ENCODE results near the gene HSPA12B. TPM values are rescaled to one million over a fixed set of nuclear protein-coding genes. Genes with fewer than 3 reads are reported as not detected.
A peak's percentile ranks its signal among the peaks of the same experiment; 100 is the strongest.

Gene HSPA12B
- total and polyA plus RNA-seq, 2 donors from 2014 or later, result 8.7 to 18.9 TPM

- no peaks in the 10 kb centered on the region for H3K27me3 ChIP-seq (ENCODE audit: control insufficient read depth, insufficient read depth, low read length)
- FAIRE-seq (no peak), DNase-seq (peak in 1 of 5 donors; percentile 61)
- H3K9ac ChIP-seq (ENCODE audit: low read length in 3 of 3), result peak overlapping the region in 1 of 3 donors; percentile 19
- no peaks in the 10 kb centered on the region for H3K9me3 ChIP-seq (ENCODE audit: control insufficient read depth in 2 of 3, insufficient read depth in 1 of 3, low read length in 3 of 3)
- peak overlapping the region; percentile 24 to 46 (median 41) for H3K4me3 ChIP-seq (ENCODE audit: low read length in 3 of 3)
- TF ChIP-seq CTCF (IDR thresholded peaks at IDR 0.05; ENCODE audit: borderline replicate concordance, extremely low read depth, insufficient read depth), result no peak
- no peaks in the 10 kb centered on the region for H3K36me3 ChIP-seq (ENCODE audit: control insufficient read depth in 2 of 3, insufficient read depth in 3 of 3, low read length in 3 of 3)
- H3K4me1 ChIP-seq (ENCODE audit: control insufficient read depth in 2 of 3, insufficient read depth in 2 of 3, low read depth in 1 of 3, low read length in 3 of 3), result peaks cover 0 to 5% (median 2%) of the 10 kb centered on the region in 3 donors
- peak overlapping the region; percentile 43 to 65 for H3K27ac ChIP-seq (ENCODE audit: low read depth in 2 of 2, low read length in 2 of 2)
- intact Hi-C loops (cut with DNase I), result no loop called here
Measured at GRCh38 chr20:3733119-3733995, 872 bp downstream of the HSPA12B start.

- Histone ChIP-seq H3K9me3 (ENCODE audit: control insufficient read depth in 2 of 3, insufficient read depth in 1 of 3, low read length in 3 of 3) (no peaks in the 10 kb centered on the region), H3K27ac (ENCODE audit: low read depth in 2 of 2, low read length in 2 of 2) (no peak overlapping the region)
- FAIRE-seq, result no peak
Measured at GRCh38 chr20:3734111-3734843, 1.8 kb downstream of the HSPA12B start.

GRCh38 chr20:3735768-3736167 lies 3.3 kb downstream of the HSPA12B start:
- Histone ChIP-seq H3K36me3 (ENCODE audit: control insufficient read depth in 2 of 3, insufficient read depth in 3 of 3, low read length in 3 of 3) (no peaks in the 10 kb centered on the region), H3K4me3 (ENCODE audit: low read length in 3 of 3) (no peak overlapping the region), H3K27ac (ENCODE audit: low read depth in 2 of 2, low read length in 2 of 2) (no peak overlapping the region), H3K9me3 (ENCODE audit: control insufficient read depth in 2 of 3, insufficient read depth in 1 of 3, low read length in 3 of 3) (no peaks in the 10 kb centered on the region), H3K27me3 (ENCODE audit: control insufficient read depth, insufficient read depth, low read length) (no peaks in the 10 kb centered on the region), H3K9ac (ENCODE audit: low read length in 3 of 3) (no peak overlapping the region), H3K4me1 (ENCODE audit: control insufficient read depth in 2 of 3, insufficient read depth in 2 of 3, low read depth in 1 of 3, low read length in 3 of 3) (peaks cover 0 to 17% (median 1%) of the 10 kb centered on the region in 3 donors)
- FAIRE-seq (no peak), DNase-seq (no peak)
- intact Hi-C loops (cut with DNase I), result no loop called here
- TF ChIP-seq CTCF (IDR thresholded peaks at IDR 0.05; ENCODE audit: borderline replicate concordance, extremely low read depth, insufficient read depth), result no peak

More at GRCh38 chr20:3734111-3734843, 1.8 kb downstream of the HSPA12B start:
- intact Hi-C loops (cut with DNase I), result no loop called here
- Histone ChIP-seq H3K27me3 (ENCODE audit: control insufficient read depth, insufficient read depth, low read length) (no peaks in the 10 kb centered on the region), H3K4me1 (ENCODE audit: control insufficient read depth in 2 of 3, insufficient read depth in 2 of 3, low read depth in 1 of 3, low read length in 3 of 3) (peaks cover 0 to 12% (median 2%) of the 10 kb centered on the region in 3 donors), H3K9ac (ENCODE audit: low read length in 3 of 3) (no peak overlapping the region), H3K4me3 (ENCODE audit: low read length in 3 of 3) (no peak overlapping the region), H3K36me3 (ENCODE audit: control insufficient read depth in 2 of 3, insufficient read depth in 3 of 3, low read length in 3 of 3) (no peaks in the 10 kb centered on the region)
- peak in 1 of 5 donors; percentile 80 for DNase-seq
- TF ChIP-seq CTCF (IDR thresholded peaks at IDR 0.05; ENCODE audit: borderline replicate concordance, extremely low read depth, insufficient read depth), result no peak

All from kidney (tissue), 14 donors.